Omental fat pad (tissue), 4 donors: Measurements from ENCODE around the gene DNAJC11. TPM values are rescaled to one million over a fixed set of nuclear protein-coding genes. Genes with fewer than 3 reads are reported as not detected.

Experiments used
- ATAC-seq: fragments of 150-250 bp; one replicate; pipeline ENCODE4 v1.9.1; 2016; ENCODE audit warnings: mild to moderate bottlenecking, moderate library complexity; ENCODE audit not compliant: low FRiP score
- DNase-seq: peaks from one replicate; pipeline ENCODE4 v3.0.0-alpha.2; 2019; ENCODE audit warnings: low spot score
- CTCF ChIP-seq, 3 donors: fragments of 450-650 bp; IDR thresholded peaks; one replicate each; pipeline ENCODE4 v1.5.1; 2016 to 2017; ENCODE audit warnings: antibody characterized with exemption in 3 of 3, mild to moderate bottlenecking in 3 of 3, moderate library complexity in 2 of 3
- total RNA-seq, 4 donors: library from RNA; depleted of rRNA; stranded (reverse); fragments of >200 nt; gene quantifications; one replicate each; pipeline ENCODE4 v1.1.0, GENCODE V29; 2016

DNAJC11 gene
- total RNA-seq, 4 donors from 2014 or later, result 26.2 to 50.9 (median 30.5) TPM

DNA sequence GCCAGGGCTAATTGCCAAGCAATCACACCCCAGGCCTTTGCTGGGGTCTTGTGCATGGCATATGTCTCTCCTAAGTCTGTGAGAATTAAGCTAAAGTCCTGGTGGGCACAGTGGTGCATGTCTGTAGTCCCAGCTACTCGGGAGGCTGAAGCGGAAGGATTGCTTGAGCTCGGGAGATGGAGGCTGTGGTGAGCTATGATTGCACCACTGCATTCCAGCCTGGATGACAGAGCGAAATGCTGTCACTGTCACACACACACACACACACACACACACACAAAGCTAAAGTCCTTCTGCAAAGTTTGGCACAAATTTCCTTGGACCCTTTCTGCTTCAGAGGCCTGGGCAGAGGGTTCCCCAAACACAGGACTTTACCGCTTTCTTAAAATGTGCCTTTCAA lies 31.3 kb upstream of the DNAJC11 start:
- no peak for TF ChIP-seq CTCF (IDR thresholded peaks at IDR 0.05)
- DNase-seq (no peak), ATAC-seq (no peak)

DNA sequence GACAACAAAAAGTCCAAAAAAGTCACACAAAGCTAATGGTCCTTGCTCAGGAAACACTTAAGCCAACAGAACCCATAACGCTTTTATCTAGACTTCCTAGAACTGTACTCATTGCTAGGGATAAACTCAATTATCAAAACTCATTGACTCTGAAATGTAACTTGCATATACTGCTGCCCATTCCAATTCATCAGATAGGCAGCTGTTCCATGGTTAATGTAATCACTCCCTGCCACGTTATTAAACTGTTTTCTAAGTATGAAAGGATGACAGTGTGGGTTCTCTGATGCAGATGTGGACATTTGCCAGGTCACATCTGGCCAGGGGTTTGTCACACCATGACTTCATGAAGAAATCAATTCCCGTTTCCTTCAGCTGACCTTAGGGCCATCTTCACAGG lies 30.3 kb upstream of the DNAJC11 start:
- ATAC-seq (no peak), DNase-seq (no peak)
- TF ChIP-seq CTCF (IDR thresholded peaks at IDR 0.05), result no peak

DNA sequence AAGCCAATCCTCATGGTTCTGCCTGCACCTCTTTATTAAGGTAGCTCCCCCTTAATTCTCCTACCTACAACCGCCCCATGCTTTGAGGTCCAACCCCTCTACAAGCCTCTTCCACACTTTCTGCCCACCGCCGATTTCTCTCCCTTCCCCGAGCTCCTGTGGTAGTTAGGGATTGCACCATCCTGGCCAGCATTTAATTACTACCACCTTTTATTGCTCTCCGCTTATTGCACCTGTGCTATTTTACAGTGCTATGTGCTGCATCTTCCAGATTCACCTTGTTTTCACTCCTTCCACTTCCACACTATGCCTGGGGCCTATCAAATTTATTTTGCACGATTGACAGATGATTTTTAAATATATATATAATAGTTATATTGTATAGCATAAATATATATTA lies 29.3 kb upstream of the DNAJC11 start:
- ATAC-seq, result no peak
- no peak for DNase-seq
- TF ChIP-seq CTCF (IDR thresholded peaks at IDR 0.05), result no peak

DNA sequence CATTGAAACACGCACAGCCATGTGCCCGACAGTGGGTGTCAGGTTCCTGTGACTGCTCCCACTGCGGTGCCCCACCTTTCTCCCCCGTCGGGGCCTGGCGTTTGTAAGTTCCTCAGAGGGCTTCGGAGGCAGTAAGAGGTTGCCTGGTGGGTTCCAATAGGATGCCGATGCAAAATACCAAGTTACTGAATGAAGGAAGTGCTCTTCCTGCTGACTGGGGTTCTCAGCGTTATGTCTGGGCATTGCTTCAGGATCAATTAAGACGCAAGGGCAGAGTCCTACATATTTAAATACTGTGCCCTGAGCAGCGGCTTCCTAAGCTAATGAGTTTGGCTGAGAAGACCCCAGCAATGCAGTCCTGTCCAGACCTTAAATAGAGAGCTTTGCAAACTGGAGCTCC lies 28.9 kb upstream of the DNAJC11 start:
- ATAC-seq (no peak), DNase-seq (no peak)
- no peak for TF ChIP-seq CTCF (IDR thresholded peaks at IDR 0.05)

GRCh38 chr1:6727535-6727934 lies 25.9 kb upstream of the DNAJC11 start:
- DNase-seq (peak; percentile 30), ATAC-seq (no peak)
- peak in 1 of 3 donors; percentile 30 for TF ChIP-seq CTCF (IDR thresholded peaks at IDR 0.05)

DNA sequence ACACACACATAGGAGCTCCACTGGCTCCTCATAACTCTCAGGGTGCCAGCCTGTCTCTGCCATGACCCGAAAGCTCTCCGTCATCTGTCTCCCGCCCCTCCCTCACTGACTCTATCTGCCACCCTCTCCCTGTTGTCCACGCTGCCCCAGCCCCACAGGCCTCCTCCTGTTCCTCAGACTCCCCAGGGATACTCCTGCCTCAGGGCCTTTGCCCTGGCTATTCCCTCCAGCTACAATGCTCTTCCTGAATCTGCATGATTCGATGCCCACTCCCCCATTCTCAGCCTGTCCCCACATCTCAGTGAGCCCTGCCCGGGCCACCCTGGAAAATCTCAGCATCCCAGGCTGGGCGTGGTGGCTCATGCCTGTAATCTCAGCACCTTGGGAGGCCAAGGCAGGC lies 24.6 kb upstream of the DNAJC11 start:
- ATAC-seq, result no peak
- no peak for TF ChIP-seq CTCF (IDR thresholded peaks at IDR 0.05)
- no peak for DNase-seq

DNA sequence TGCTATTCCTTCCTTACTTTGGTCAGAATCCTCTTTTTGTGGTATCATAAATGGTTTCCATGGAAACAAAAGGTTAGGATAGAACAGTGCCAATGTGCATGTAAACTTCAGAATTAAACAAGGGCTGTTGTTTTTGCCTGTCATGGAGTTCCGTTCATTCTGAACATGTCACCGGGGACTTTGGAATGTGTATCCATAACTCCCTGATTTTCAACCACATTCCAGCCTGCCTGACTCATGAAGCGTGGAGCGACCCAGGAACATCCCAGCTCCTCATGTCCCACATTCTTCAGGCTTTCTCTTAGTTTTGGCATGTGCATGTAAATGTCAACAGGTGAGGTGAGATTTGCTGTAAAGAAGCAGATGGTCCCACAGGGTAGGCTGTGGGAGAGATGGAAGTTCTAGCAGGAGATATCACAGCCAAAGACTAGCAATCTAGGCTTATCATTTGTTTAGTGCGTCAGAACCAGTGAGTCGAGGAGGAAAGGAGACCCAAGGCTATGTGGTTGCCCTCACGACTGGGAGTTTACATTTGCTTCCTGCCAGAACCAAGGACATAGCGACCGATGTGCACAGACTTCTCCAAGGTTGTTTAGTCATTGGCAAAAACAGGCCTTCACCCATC lies 23.0 kb upstream of the DNAJC11 start:
- ATAC-seq (no peak), DNase-seq (no peak)
- no peak for TF ChIP-seq CTCF (IDR thresholded peaks at IDR 0.05)
